Activated T-cell treated with anti-CD3 and anti-CD28 coated beads for 48 hours (primary cell): ENCODE measurements around the gene GRIK5.
"Not testable (repeated sequence)": the region's sequence is repeated elsewhere in the genome, so short reads cannot be mapped to it uniquely, and the experiment has no call there.

Experiments
- DNase-seq: peaks from one replicate; pipeline ENCODE4 v3.0.0-alpha.2; 2020; ENCODE audit warnings: low read depth

The GRIK5 gene, protein sequence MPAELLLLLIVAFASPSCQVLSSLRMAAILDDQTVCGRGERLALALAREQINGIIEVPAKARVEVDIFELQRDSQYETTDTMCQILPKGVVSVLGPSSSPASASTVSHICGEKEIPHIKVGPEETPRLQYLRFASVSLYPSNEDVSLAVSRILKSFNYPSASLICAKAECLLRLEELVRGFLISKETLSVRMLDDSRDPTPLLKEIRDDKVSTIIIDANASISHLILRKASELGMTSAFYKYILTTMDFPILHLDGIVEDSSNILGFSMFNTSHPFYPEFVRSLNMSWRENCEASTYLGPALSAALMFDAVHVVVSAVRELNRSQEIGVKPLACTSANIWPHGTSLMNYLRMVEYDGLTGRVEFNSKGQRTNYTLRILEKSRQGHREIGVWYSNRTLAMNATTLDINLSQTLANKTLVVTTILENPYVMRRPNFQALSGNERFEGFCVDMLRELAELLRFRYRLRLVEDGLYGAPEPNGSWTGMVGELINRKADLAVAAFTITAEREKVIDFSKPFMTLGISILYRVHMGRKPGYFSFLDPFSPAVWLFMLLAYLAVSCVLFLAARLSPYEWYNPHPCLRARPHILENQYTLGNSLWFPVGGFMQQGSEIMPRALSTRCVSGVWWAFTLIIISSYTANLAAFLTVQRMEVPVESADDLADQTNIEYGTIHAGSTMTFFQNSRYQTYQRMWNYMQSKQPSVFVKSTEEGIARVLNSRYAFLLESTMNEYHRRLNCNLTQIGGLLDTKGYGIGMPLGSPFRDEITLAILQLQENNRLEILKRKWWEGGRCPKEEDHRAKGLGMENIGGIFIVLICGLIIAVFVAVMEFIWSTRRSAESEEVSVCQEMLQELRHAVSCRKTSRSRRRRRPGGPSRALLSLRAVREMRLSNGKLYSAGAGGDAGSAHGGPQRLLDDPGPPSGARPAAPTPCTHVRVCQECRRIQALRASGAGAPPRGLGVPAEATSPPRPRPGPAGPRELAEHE

DNA sequence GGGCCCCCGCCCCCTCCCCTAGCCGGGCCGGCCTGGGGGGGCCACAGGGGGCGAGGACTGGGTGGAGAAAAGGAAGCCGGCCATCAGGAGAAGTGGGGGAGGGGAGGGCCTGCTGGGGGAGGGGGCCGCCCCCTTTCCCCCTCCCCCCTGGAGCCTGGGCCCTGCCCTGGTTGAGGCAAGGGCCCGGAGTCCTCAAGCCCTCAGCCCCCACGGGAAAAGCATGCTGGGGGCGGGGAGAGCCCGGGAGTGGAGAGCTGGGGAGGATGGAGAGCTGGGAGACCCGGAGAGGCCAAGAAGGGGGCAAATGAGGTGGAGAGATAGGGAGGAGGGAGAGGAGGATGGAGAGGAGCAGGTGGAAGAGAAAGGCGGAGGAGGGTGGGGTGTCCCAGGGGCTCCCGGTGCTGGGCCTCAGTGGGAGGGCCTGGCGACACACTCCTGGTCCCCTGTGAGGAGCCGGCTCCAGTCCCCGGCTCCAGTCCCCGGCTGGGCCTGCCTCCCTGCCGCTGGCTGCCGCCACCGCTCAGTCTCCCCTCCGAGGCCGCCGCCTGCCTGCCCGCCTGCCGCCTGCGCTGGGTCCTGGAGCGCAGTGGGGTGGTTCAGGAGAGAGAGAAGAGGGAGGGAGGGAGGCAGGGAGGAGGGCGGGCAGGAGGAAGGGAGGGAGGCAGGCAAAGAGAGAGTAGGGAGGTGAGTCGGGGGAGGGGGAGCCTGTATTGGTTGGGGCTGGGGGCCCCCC lies at the start of gene GRIK5:
Gene GRIK5 (minus strand): TSS at position 588 of the 733 bp plus-strand sequence. CDS start 4,436 bp downstream, outside the sequence.
- no peak for DNase-seq

DNA sequence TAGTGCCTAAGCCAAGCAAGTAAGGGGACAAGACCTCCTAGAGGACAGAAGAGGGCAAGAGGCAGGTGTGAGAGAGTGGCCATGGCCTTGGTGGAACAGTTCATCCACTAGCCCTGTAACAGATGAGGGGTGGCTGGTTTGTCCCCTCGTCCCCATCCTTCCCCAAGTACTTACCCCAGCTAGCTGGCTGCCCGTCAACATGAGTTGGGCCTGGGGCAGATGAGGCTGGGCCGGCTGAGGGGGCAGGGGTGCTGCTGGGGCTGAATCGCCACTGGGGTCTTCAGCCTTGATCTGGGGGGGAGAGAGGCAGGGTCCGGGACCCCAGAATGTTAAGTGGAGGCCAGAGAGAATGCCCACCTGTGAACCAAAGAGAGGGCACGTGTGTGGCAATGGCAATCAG lies 47.1 kb upstream of the GRIK5 start:
- DNase-seq: no peak

DNA sequence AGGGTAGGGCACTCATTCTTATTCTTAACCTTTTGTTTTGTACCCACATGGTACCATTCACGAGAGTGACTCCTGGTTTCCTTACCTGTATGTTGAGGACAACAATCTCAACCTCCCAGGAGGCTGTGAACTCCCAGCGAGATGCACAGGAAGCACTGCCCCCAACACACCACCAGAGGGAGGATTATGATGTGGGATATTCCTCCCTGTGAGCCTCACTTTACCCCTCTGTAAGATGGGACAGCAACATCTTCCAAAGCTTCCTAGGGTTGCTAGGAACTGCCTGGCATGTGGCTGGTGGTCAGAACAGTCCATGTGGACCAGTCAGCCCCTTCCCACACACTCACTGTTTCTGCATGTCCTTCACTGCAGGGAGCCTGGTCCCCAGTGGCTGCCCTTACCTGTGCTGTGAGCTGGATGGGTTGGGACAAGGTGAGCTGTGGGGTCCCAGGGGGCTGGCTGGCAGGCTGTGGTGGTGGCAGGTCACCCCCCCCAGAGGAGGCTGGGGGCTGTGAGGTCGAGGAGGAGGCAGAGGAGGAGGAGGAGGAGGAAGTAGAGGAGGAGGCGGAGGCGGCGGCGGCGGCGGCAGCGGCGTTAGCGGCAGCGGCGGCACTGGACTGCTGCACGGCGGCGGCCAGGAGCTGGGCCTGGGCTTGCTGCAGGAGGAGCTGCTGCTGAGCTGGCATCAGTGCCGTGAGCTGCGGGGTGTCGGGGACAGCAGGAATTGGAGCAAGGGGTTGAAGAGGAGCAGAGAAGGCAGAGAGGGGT lies 46.5 kb upstream of the GRIK5 start:
- DNase-seq: no peak

DNA sequence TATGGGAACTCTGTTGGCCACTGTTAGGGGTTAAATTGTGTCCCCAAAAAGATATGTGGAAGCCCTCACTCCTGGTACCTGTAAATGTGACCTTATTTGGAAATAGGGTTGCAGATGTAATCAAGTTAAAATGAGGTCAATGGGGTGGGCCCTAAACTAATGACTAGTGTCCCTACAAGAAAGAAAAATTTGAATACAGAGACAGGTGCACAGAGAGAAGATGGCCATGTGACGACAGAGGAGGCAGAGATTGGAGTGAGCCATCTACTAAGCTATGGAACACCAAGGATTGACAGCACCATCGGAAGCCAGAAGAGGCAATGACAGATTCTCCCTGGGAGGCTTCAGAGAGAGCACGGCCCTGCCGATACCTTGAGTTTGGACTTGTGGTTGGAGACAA lies 45.7 kb upstream of the GRIK5 start:
- no peak for DNase-seq

DNA sequence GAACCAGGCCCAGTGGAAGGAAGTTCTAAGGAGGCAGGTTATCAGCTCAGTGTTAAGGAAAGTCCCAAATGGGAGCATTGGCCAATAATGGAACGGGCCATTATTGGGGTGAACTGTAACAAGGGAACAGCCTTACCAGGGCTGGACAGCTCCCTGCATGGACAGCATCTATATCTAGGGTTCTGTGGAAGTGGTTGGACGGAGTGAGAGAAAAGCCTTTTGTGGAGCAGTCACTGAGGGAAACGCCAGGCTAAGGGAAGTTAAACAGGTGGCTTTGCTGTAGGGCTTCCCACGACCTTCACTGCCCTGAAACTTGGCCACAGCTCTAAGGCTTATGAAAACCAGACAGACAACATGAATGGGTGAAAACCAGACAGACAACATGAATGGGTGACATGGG lies 45.2 kb upstream of the GRIK5 start:
- DNase-seq: no peak

DNA sequence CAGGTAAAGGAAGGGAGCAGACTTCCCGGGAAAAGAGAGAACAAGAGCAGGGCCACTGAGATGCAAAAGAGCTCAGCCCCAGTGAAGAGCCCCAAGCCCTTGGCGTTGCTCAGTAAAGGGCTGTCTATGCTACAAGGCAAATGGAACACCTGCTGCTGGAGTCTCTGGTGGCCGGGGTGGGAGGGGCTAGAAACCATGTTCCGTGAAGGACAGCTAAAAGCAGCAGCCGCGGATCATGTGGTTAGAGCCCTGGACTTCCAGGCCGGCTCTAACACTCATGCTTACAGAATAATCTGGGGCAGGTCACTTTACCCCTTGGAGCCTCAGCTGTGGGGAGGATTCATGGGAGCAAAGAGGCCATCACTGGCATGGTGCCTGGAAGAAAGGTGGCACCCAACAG lies 44.4 kb upstream of the GRIK5 start:
- no peak for DNase-seq

DNA sequence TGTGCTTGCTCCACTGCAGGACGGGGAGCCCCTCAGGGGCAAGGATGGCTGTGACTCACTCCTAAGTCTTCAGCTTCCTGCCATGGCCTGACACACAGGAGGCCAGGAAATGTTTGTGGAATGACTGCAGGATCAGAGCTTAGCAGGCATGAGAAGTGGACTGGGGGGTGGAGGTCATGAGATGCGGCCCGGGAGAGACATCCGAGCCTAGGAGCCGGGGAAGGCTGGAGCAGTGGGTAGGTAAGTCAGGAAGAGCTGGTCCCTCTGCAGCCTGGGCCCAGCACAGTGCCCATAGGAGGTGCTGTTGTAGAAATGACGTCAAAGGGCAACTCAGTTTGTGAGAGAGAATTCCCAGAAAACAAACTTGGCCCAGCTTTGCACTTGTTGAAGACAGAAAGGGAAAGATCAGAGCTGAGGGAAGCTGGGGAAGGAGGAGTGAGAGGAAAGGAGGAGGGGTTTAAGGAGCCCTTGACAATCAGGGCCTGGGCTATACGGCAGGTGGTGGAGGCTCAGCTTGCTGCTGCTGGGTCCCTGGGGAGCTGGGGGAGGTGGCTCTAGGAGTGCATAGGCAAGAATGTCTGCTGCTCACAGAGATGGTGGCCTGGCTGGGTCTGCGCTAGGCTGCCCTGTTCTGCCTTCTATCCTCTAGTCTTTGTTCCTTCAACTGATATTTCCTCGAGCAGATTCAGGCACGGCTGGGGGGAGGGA lies 43.8 kb upstream of the GRIK5 start:
- DNase-seq: no peak

DNA sequence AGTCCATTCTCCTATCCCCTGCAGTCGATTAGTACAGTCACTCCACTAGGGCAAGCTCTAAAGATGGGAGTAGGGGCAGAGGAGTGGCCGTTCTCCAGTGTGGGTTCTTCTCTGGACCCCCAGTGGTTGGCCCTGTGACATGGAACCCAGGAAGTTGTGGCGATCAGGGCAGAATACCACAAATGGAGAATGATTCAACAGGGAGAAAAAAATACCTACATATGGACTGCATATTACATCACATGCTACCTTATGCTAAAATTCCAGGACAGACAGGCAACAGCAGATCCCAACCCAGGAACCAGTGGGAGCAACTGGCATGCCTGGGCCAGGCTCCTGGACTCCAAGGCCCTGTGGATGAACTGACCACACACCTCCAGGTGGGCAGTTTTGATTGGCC lies 41.8 kb upstream of the GRIK5 start:
- DNase-seq: no peak

DNA sequence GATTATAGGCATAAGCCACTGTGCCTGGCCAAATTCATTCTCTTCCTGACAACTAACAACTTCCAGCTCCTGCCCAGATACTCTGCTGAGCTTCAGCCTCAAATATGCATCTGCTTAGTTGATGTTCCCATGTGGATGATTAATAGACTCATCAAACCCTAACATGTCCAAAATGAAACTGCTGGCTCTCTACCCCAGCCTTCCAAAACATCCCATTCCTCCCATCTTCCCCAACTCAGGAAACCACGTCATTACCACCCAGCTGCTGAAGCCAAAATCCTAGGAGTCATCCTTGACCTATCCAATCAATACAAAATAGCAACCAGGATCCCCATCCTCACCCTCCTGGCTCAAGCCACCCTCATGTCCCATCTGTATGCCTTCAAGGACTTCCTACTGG lies 41.4 kb upstream of the GRIK5 start:
- DNase-seq: no peak

DNA sequence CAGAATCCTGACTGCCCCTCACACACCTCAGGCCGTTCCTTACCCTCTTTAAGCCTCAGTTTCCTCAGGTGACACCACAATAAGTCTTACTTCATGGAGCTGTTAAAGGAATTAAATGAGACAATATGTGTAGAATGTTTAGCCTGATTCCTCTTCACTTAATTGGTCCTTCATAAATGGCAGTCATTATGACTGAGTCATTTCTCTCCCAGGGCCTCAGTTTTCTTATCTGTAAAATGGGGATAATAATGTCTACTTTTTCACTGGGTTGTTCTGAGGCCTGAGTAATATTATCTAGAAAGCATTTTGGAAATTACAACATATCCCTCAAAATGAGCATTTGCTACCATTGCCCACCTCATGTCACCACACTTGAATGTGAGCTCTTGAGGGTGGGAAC lies 40.7 kb upstream of the GRIK5 start:
- DNase-seq: no peak

DNA sequence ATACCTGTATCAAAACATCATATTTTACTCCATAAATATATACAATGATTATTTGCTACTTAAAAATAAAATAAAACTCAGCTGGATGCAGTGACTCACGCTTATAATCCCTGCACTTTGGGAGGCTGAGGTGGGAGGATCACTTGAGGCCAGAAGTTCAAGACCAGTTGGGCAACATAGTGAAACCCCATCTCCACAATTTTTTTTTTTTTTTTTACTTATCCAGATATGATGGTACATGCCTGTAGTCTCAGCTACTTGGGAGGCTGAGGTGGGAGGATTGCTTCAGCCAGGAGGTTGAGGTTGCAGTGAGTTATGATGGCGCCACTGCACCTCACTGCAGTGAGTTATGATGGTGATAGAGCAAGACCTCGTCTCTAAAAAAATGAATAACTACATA lies 39.9 kb upstream of the GRIK5 start:
- no peak for DNase-seq

DNA sequence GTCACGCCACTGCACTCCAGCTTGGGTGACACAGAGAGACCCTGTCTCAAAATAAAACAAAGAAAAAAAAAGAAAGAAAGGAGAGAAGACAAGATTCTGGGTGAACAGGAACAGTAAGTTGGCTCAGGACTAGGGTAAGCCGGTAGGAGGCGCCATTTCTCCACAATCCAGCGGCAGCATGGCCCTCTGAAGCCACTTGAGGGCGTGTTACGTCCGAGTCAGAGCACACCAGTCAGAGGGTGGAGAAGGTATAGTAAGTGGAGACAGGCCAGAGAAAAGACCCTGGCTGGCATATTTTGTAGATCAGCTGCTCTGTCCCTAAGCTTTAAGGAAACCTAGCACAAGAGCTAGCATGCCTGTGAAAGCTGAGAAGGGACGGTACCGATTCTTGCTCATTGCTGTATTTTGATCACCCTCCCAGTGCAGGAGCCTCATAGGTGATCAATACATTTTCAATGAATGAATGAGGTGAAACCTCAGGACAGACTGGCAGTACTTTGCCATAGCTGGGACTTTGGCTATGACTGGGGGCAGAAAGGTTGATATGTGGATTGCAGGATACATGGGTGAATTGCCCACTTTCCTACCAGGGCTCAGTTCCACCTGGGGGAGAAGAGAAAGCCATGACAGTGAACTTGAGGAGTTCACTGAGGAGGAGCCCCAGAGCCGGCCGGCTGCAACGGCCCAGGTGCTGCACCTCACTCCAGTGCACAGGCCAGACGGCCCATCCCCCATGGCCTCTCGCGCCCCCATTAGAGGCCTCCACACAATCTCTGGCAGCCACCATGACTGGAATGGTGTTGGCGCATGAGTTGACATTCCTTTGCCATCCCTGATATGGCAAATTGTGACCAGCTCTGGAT lies 38.8 kb upstream of the GRIK5 start:
- peak; percentile 82 for DNase-seq

DNA sequence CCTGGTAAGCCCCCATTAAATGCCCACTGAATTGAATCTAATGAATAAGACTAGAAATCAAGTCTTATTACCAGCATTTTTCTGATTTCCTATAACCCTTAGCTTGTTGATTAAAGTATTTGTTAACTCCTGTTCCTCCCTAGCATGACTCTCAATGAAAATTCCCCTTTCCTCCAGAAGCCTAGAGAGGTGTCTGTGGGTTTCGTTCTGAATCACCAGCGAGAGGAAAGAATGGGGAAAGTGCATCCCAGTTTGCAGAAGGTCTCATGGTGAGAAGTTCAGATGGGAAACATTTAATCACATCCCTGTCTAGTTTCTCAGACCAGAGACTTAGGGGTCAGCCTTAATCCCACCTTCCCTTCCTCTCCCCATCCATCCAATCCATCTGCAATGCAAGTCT lies 35.4 kb upstream of the GRIK5 start:
- no peak for DNase-seq

DNA sequence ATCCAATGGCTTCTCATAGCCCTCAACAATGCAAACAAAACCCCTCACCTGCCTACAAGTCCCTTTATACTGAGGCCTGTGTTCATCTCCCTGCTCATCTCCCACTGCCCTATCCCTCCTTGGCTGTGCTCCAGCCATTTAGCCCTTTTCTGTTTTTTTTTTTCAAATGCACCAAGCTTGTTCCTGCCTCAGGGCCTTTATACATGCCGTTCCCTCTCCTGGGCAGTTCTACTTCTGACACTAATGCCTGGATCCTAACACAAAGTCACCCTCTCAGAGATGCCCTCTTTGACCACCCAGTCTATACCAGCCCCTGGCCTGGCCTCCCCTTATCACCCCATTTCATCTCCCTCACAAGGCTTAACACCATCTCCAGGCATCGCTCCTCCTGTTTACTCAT lies 32.9 kb upstream of the GRIK5 start:
- no peak for DNase-seq

DNA sequence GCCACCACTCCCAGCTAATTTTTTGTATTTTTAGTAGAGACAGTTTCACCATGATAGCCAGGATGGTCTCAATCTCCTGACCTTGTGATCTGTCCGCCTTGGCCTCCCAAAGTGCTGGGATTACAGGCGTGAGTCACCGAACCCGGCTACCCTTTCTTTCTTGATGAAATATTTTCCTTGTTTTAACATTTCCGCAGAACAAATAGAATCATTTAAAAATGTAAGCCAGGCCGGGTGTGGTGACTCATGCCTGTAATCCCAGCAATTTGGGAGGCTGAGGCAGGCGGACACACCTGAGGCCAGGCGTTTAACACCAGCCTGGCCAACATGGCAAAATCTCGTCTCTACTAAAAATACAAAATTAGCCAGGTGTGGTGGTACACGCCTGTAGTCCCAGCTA lies 30.2 kb upstream of the GRIK5 start:
- not testable (repeated sequence) for DNase-seq

DNA sequence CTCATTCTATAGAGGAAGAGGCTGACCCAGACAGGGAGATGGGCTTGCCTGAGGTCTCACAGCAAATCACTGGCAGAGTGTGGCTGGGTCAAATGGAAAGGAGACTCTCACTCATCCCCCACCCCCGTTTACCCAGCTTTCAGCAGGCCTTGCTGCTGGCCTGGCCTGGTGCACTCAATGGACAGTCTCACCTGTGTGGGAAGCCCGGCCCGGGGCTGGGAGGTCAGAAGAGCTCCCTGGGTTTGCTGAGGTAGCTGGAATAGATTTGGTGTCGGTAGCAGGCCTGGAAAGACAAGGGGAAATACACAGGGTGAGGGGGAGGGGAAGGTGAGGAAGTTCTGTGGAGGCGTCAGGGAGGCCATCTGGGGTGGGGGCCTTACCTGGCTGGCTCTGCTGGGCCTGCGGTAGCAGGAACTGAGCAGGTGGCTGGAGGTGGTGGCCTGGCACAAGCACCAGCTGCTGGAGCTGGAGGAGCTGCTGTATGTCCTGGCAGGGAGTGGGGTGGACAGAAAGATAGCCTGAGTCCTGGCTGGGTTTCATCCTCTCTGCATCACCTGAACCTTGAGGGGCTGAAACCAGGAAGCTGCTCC lies 29.4 kb upstream of the GRIK5 start:
- DNase-seq: no peak

DNA sequence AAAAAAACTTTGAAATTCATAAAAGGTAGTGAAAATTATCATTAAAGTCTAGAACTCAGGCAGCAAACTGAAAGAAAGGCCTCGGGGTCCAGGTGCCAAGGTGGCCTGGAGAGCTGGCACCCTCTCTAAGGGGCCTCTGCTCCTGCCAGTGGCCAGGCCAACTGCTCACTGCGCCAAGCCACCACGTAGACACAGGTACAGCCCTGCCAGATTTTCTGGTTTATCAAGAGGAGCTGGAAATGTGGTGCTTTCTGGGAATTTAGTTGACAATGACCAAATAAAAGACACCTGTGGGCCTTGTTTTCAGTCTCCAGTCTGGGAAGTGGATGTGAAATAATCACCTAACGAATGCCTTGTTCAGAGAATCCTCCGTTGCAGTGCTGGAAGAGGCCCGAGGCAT lies 28.8 kb upstream of the GRIK5 start:
- DNase-seq: no peak

DNA sequence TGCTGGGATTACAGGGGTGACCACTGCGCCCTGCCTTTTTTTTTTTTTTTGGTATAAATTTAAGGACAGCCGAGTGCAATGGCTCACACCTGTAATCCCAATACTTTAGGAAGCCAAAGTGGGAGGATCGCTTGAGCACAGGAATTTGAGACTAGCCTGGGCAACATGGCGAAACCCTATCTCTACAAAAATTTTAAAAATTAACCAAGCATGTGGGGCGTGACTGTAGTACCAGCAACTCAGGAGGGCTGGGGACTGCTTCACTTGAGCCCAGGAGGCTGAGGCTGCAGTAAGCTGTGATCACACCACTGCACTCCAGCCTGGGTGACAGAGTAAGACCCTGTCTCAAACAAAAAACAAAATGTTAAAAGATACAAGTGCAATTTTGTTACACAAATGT lies 27.5 kb upstream of the GRIK5 start:
- DNase-seq: no peak

DNA sequence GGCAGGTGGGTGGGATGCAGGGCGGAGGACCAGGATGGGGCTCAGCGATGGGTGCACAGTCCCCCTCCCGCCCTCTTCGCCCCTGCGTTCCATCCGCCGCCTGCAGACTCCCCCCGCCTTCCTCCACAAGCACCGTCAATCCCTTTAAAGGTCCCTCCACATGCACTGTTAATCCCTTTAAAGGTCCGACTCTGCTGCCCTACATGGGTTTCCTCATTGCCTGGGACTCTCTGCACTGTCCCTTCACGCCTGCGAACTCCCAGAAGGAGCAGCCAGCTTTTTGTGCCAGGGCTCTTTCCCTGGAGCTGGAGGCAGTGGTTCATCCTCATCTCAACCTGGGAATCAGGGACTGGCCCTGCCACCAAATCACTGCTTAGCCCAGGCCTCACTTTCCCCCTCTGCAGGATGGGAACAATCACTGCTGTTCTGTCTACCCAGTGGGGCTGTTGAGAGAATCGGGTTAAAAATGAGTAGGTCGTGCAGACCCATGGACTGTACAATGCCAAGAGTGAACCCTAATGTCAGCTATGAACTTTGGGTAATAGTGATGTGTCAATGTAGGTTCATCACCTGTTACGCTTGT lies 26.3 kb upstream of the GRIK5 start:
- no peak for DNase-seq
